Neural progenitor cell (in vitro differentiated cells): ENCODE data around the gene SCIN. TPM values are rescaled to one million over a fixed set of nuclear protein-coding genes. Genes with fewer than 3 reads are reported as not detected.
A peak's percentile ranks its signal among the peaks of the same experiment; 100 is the strongest.
"Not testable (repeated sequence)": the region's sequence is repeated elsewhere in the genome, so short reads cannot be mapped to it uniquely, and the experiment has no call there.

Experiments
- DNase-seq: peaks from one replicate; pipeline ENCODE4 v3.0.0-alpha.2; 2016; ENCODE audit warnings: low spot score
- H2AFZ ChIP-seq: fragments of 200-600 bp; sonication (generic); replicated peaks from 2 replicates; pipeline ENCODE4 v1.6.1; 2016; ENCODE audit warnings: antibody characterized with exemption
- H3F3A ChIP-seq: fragments of 200-600 bp; sonication (generic); 2 replicates; pipeline ENCODE4 v1.6.1; 2016; ENCODE audit warnings: antibody characterized with exemption, low read depth
- H3K27ac ChIP-seq: fragments of 200-600 bp; sonication (generic); 2 replicates; pipeline ENCODE4 v1.5.1; 2016; ENCODE audit warnings: mild to moderate bottlenecking
- H3K27me3 ChIP-seq: fragments of 200-600 bp; sonication (generic); 2 replicates; pipeline ENCODE4 v1.6.1; 2016; ENCODE audit warnings: mild to moderate bottlenecking, moderate library complexity
- H3K36me3 ChIP-seq: fragments of 200-600 bp; sonication (generic); 2 replicates; pipeline ENCODE4 v1.5.1; 2016
- H3K4me1 ChIP-seq: fragments of 200-600 bp; sonication (generic); 2 replicates; pipeline ENCODE4 v1.6.1; 2016; ENCODE audit warnings: mixed run types
- H3K4me2 ChIP-seq: fragments of 200-600 bp; sonication (generic); 2 replicates; pipeline ENCODE4 v1.6.1; 2016
- H3K4me3 ChIP-seq: fragments of 200-600 bp; sonication (generic); 2 replicates; pipeline ENCODE4 v1.5.1; 2016
- H3K79me2 ChIP-seq: fragments of 200-600 bp; sonication (generic); 2 replicates; pipeline ENCODE4 v1.6.1; 2016; ENCODE audit warnings: low read depth
- H3K9ac ChIP-seq: fragments of 200-600 bp; sonication (generic); 2 replicates; pipeline ENCODE4 v1.6.1; 2016
- H3K9me3 ChIP-seq: fragments of 200-600 bp; sonication (generic); 2 replicates; pipeline ENCODE4 v1.5.1; 2016; ENCODE audit warnings: low read depth
- H4K20me1 ChIP-seq: fragments of 200-600 bp; sonication (generic); 2 replicates; pipeline ENCODE4 v1.6.1; 2016; ENCODE audit warnings: low read depth
- H3K27ac Mint-ChIP-seq: 3 replicates; pipeline ENCODE4 v1.8.0; 2021; ENCODE audit warnings: mixed read lengths
- H3K27me3 Mint-ChIP-seq: 2 replicates; pipeline ENCODE4 v1.8.0; 2022; ENCODE audit warnings: low read depth, mild to moderate bottlenecking, inconsistent platforms, moderate library complexity, mixed read lengths; ENCODE audit not compliant: insufficient read depth
- H3K36me3 Mint-ChIP-seq: 3 replicates; pipeline ENCODE4 v1.8.0; 2021; ENCODE audit warnings: mixed read lengths
- H3K4me1 Mint-ChIP-seq: 3 replicates; pipeline ENCODE4 v1.8.0; 2021; ENCODE audit warnings: mixed read lengths
- H3K4me3 Mint-ChIP-seq: 3 replicates; pipeline ENCODE4 v1.8.0; 2021; ENCODE audit warnings: mild to moderate bottlenecking, moderate library complexity, mixed read lengths
- H3K9me3 Mint-ChIP-seq: 3 replicates; pipeline ENCODE4 v1.8.0; 2020; ENCODE audit warnings: mixed read lengths
- CTCF ChIP-seq: fragments of 200-600 bp; sonication (generic); IDR thresholded peaks from 2 replicates; pipeline ENCODE4 v1.5.1; 2017; ENCODE audit warnings: antibody characterized with exemption, mild to moderate bottlenecking
- EZH2 ChIP-seq: fragments of 200-600 bp; sonication (generic); IDR thresholded peaks from 2 replicates; pipeline ENCODE4 v1.6.1; 2017; ENCODE audit warnings: antibody characterized with exemption, mild to moderate bottlenecking, moderate library complexity
- EZH2phosphoT487 ChIP-seq: fragments of 200-600 bp; sonication (generic); IDR thresholded peaks from 2 replicates; pipeline ENCODE4 v1.6.1; 2017; ENCODE audit warnings: antibody characterized with exemption
- total RNA-seq: library from RNA; depleted of rRNA; stranded (reverse); fragments of >200 nt; gene quantifications from 2 replicates; pipeline ENCODE4 v1.2.3, GENCODE V29; 2015; ENCODE audit warnings: low replicate concordance

SCIN gene
- not detected in 2 replicates for total RNA-seq

GRCh38 chr7:12570534-12571461 lies at the start of gene SCIN:
TSS of gene SCIN (plus strand) at chr7:12570720. CDS start at chr7:12570787, 67 bp downstream.
- H4K20me1 ChIP-seq = no peaks in the 10 kb centered on the region
- peaks cover 55% of the 10 kb centered on the region for H3K27me3 ChIP-seq
- peaks cover 21% of the 10 kb centered on the region for H3K27me3 Mint-ChIP-seq
- H3K4me1 Mint-ChIP-seq = peaks cover 11% of the 10 kb centered on the region
- H3K36me3 Mint-ChIP-seq = no peaks in the 10 kb centered on the region
- H3K4me2 ChIP-seq = peak within 1 kb of the TSS; percentile 96
- no peaks in the 10 kb centered on the region for H3K9me3 ChIP-seq
- no peaks in the 10 kb centered on the region for H3K4me1 ChIP-seq
- no peak within 1 kb of the TSS for H3K27ac ChIP-seq
- H3K36me3 ChIP-seq = no peaks in the 10 kb centered on the region
- H3K9ac ChIP-seq = no peak within 1 kb of the TSS
- H3K79me2 ChIP-seq = no peaks in the 10 kb centered on the region
- DNase-seq = peak; percentile 61
- peak within 1 kb of the TSS; percentile 60 for H2AFZ ChIP-seq
- peak; percentile 87 for TF ChIP-seq EZH2
- TF ChIP-seq CTCF = no peak
- TF ChIP-seq EZH2phosphoT487 = peak; percentile 89
- peak within 1 kb of the TSS; percentile 57 for H3K4me3 ChIP-seq
- H3K9me3 Mint-ChIP-seq = no peaks in the 10 kb centered on the region
- no peaks in the 10 kb centered on the region for H3F3A ChIP-seq
- H3K27ac Mint-ChIP-seq = no peak within 1 kb of the TSS
- peak within 1 kb of the TSS; percentile 83 for H3K4me3 Mint-ChIP-seq

- Histone ChIP-seq H3K9me3 (no peaks in the 10 kb centered on the region), H2AFZ (no peak overlapping the region)
- no peak for TF ChIP-seq EZH2phosphoT487
- no peak for TF ChIP-seq EZH2
- peak; percentile 79 for TF ChIP-seq CTCF
Measured at GRCh38 chr7:12524794-12525386, 45.6 kb upstream of the SCIN start.

GRCh38 chr7:12526693-12527092 lies 43.8 kb upstream of the SCIN start:
- H4K20me1 ChIP-seq, H3K4me1 Mint-ChIP-seq, H3K27ac ChIP-seq, H3K4me2 ChIP-seq, H3F3A ChIP-seq, H3K9ac ChIP-seq, H3K4me3 Mint-ChIP-seq, H3K27ac Mint-ChIP-seq, H3K27me3 ChIP-seq, H3K9me3 ChIP-seq, DNase-seq, H3K27me3 Mint-ChIP-seq, H3K4me1 ChIP-seq, H3K36me3 ChIP-seq, H3K36me3 Mint-ChIP-seq, H3K9me3 Mint-ChIP-seq, H3K4me3 ChIP-seq, H2AFZ ChIP-seq, H3K79me2 ChIP-seq: not testable (repeated sequence)

More at GRCh38 chr7:12524794-12525386, 45.6 kb upstream of the SCIN start:
- Mint-ChIP-seq H3K27me3 (peaks cover 2% of the 10 kb centered on the region), H3K4me3 (no peak overlapping the region), H3K27ac (no peak overlapping the region), H3K36me3 (no peaks in the 10 kb centered on the region), H3K9me3 (no peaks in the 10 kb centered on the region), H3K4me1 (no peaks in the 10 kb centered on the region)
- no peaks in the 10 kb centered on the region for H3K27me3 ChIP-seq
- no peaks in the 10 kb centered on the region for H3K36me3 ChIP-seq
- no peaks in the 10 kb centered on the region for H3F3A ChIP-seq
- no peaks in the 10 kb centered on the region for H3K79me2 ChIP-seq
- no peak overlapping the region for H3K27ac ChIP-seq
- peak; percentile 55 for DNase-seq
- H3K4me1 ChIP-seq = no peaks in the 10 kb centered on the region
- no peak overlapping the region for H3K4me3 ChIP-seq
- H3K4me2 ChIP-seq = no peak overlapping the region
- H3K9ac ChIP-seq = no peak overlapping the region
- no peaks in the 10 kb centered on the region for H4K20me1 ChIP-seq

- H3K27me3 Mint-ChIP-seq, H3K9ac ChIP-seq, H3K27ac Mint-ChIP-seq, H3K4me1 Mint-ChIP-seq, H3K4me2 ChIP-seq, H3F3A ChIP-seq, H3K79me2 ChIP-seq, H3K4me3 ChIP-seq, H3K27ac ChIP-seq, H4K20me1 ChIP-seq, H3K9me3 ChIP-seq, H2AFZ ChIP-seq, H3K9me3 Mint-ChIP-seq, H3K27me3 ChIP-seq, H3K36me3 Mint-ChIP-seq, H3K4me1 ChIP-seq, H3K36me3 ChIP-seq, H3K4me3 Mint-ChIP-seq, DNase-seq: not testable (repeated sequence)
Measured at GRCh38 chr7:12527670-12528069, 42.9 kb upstream of the SCIN start.
